IPS DF 4.7 (cell line): Measurements from ENCODE around the gene TUBG1.

Experiments used
- DNase-seq: peaks from one replicate; pipeline ENCODE4 v3.0.0-alpha.2; 2013; ENCODE audit warnings: low spot score; ENCODE audit errors: extremely low read depth

The TUBG1 gene

GRCh38 chr17:42609182-42609813, at the start of gene TUBG1, which contains the start of gene RETREG3:
Gene TUBG1 (plus strand): TSS chr17:42609683. CDS start chr17:42609738, 55 bp downstream.
Gene RETREG3 (minus strand): TSS chr17:42609374. CDS start chr17:42609324, 50 bp downstream.
- DNase-seq: peak; percentile 96

- DNase-seq: no peak
Observed at GRCh38 chr17:42560246-42560645, 49.2 kb upstream of the TUBG1 start.

DNA sequence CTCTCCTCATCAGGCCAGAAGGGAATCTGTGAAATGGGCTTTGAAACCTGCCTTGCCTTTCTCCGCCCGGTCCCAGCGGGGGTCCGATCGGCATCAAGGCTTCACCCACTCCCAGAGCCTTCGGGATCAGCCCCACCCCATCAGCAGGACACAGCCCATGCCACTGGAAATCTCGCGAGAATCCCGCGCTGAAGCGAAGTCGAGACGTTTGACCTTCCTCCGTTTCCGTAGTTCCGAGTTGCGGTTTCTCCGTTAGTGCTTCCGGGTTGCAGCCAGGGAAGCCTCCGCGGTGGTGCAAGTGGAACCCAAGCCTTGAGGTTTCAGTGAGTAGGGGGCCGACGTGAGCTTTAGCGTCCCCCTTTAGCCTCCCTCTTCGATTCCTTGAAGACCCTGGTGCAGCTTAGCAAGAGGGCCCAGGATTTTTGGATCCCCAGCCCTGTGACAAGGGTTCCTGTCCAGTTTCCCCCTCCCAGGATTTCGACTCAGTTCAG, 47.5 kb upstream of the TUBG1 start, which contains the start of gene COASY:
COASY (plus strand) TSS at position 252 of the 491 bp plus-strand sequence. CDS start 475 bp downstream, outside the sequence.
- DNase-seq: peak; percentile 98

- no peak for DNase-seq
Observed at GRCh38 chr17:42562388-42563142, 46.9 kb upstream of the TUBG1 start.

GRCh38 chr17:42563143-42563509, 46.4 kb upstream of the TUBG1 start:
- DNase-seq: no peak

GRCh38 chr17:42563543-42563942, 45.9 kb upstream of the TUBG1 start:
- DNase-seq: no peak

DNA sequence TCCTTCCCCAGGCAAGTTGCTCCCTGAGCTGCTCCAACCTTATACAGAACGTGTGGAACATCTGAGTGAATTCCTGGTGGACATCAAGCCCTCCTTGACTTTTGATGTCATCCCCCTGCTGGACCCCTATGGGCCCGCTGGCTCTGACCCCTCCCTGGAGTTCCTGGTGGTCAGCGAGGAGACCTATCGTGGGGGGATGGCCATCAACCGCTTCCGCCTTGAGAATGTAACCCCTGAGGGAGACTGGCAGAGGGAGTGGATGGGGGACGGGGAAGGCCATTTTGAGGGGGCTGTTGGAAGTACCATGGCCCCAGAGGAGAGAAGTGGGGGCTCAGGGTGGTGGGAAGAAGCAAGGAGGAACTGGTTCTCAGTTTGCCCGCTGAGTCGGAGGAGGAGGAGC, 45.5 kb upstream of the TUBG1 start:
- no peak for DNase-seq

GRCh38 chr17:42564815-42565522, 44.5 kb upstream of the TUBG1 start:
- no peak for DNase-seq

GRCh38 chr17:42565523-42566214, 43.8 kb upstream of the TUBG1 start:
- no peak for DNase-seq

DNA sequence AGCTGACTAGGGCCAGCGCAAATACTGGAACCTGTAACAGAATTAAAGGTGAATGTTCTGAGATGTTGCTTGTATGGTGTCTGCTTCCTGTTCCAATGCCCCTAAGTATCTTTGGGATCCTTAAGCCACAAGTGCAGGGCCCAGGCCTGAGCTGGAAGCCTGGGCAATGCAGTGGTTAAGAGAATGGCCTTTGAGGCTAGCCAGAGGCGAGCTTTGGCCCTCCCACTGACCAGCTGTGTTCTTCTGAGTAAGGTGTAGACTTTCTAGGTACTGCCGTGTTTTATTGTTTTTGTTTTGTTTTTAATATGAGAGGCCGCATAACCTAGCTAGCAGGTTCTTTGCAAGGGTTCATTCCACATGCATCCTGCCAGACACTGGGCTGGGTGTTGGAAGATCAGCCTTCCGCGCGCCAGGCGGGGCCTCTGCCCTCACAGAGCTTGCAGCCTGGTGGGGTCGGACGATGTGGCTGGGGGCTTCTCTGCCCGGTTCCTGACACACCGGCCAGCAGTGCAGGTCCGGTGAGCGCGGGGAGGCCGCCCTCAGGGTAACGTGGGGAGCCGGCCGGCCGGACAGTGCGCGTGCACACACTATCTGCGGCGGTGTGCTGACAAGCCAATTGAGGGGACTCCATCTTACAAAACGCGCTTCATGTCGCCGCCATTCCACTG, 43.1 kb upstream of the TUBG1 start:
- no peak for DNase-seq

DNA sequence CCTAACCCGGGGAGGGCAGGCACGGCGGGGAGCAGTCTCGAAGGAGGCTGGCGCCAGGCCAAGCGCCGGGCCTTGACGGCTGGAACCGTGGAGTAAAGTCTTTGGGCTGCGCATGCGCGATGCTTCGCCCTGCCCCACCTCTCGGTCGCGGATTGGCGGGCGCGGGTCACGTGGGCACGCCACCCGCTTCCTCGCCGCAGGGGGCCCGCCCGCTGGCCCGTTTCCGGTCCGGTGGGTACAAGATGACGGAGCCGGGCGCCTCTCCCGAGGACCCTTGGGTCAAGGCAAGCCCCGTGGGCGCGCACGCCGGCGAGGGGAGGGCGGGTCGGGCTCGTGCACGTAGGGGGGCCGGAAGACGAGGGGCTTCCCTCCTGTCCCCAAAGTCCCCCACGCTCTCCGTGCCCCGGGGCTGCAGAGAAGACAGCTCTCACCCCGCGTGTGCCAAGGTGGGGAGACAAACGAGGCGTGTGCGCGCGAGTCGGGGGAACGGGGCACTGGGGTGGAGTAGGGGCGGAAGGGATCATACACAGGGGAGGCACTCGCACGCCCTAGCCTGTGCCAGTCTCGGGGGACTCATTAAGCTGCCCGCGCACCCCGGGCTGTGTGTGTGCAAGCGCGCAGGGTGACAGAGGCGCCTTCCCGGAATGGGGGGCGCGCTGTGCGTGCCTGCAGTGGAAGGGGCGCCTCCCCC, 42.5 kb upstream of the TUBG1 start, which contains the start of gene MLX:
MLX (plus strand) TSS at position 218 of the 691 bp plus-strand sequence; CDS start at position 243, 25 bp downstream.
- no peak for DNase-seq

DNA sequence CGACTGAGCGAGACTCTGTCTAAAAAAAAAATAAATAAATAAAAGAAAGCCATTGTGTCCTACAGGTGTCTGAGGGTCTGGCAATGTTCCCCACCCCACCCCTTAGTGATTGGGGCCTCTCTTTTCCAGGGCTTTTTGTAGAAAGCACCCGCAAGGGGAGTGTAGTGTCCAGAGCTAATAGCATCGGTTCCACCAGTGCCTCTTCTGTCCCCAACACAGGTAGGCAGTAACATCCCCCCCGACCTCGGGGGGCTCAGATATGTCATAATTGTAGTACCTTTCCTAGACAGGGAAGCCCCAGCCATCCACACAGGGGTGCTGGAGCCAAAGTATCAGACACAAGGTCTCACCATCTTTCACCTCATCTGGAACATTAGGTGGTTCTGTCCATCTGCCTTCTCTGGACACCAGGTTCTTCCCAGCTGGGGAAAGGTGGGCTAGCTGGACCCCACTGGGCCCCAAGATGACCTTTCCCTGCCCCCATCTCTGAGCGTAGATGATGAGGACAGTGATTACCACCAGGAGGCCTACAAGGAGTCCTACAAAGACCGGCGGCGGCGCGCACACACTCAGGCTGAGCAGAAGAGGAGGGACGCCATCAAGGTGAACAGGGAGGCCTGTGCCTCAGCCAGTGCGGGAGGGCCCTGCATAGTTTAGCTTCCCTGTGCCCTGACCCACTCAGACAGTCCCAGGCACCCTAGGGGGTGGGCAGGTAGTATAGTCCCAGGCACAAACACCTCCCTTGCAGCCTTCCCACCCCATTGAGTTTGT, 41.0 kb upstream of the TUBG1 start:
- no peak for DNase-seq

- DNase-seq: no peak
Observed at GRCh38 chr17:42571435-42572225, 37.9 kb upstream of the TUBG1 start.

DNA sequence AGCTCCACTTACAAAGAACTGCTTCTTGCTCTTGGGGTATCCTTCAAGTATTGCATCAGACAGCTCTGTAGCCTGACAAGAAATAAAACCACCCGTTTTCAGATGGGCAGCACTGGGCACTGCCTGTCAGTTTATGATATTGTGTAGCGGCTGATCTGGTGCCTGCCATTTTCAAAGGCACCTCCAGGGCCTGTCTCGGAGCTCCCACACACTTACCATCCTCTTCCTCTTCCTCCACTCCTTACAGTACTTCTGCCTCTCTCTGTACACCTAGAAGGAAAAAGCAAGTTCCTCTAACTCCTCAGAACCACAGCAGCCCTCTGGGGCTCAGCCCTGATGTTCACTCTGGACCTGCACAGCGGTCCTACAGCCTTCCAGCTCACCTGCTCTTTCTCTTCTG, 36.4 kb upstream of the TUBG1 start:
- DNase-seq: no peak

- no peak for DNase-seq
Observed at GRCh38 chr17:42574463-42574862, 35.0 kb upstream of the TUBG1 start.

- no peak for DNase-seq
Observed at GRCh38 chr17:42577140-42577531, 32.3 kb upstream of the TUBG1 start.

- DNase-seq: peak; percentile 84
Observed at GRCh38 chr17:42577532-42578281, 31.8 kb upstream of the TUBG1 start, which contains the start of gene PSMC3IP. Gene PSMC3IP (minus strand): TSS chr17:42577729. CDS start chr17:42577686, 43 bp downstream.
